Endothelial cell (in vitro differentiated cells): ENCODE measurements around the gene ACOXL. TPM values are rescaled to one million over a fixed set of nuclear protein-coding genes. Genes with fewer than 3 reads are reported as not detected.

Experiments
- DNase-seq: peaks from one replicate; pipeline ENCODE4 v3.0.0; 2021; ENCODE audit warnings: low spot score
- H3K27ac Mint-ChIP-seq: one replicate; pipeline ENCODE4 v1.8.0; 2021; ENCODE audit warnings: mixed read lengths, inconsistent platforms; ENCODE audit not compliant: unreplicated experiment
- H3K27me3 Mint-ChIP-seq: one replicate; pipeline ENCODE4 v1.8.0; 2021; ENCODE audit warnings: mild to moderate bottlenecking, moderate library complexity, mixed read lengths, inconsistent platforms; ENCODE audit not compliant: unreplicated experiment
- H3K36me3 Mint-ChIP-seq: one replicate; pipeline ENCODE4 v1.8.0; 2021; ENCODE audit warnings: mild to moderate bottlenecking, low read depth, mixed read lengths, inconsistent platforms; ENCODE audit not compliant: unreplicated experiment
- H3K4me1 Mint-ChIP-seq: one replicate; pipeline ENCODE4 v1.8.0; 2021; ENCODE audit warnings: mild to moderate bottlenecking, mixed read lengths, inconsistent platforms; ENCODE audit not compliant: unreplicated experiment
- H3K4me3 Mint-ChIP-seq: one replicate; pipeline ENCODE4 v1.8.0; 2021; ENCODE audit warnings: mild to moderate bottlenecking, mixed read lengths, inconsistent platforms; ENCODE audit not compliant: unreplicated experiment
- H3K9me3 Mint-ChIP-seq: one replicate; pipeline ENCODE4 v1.8.0; 2021; ENCODE audit warnings: mixed read lengths, inconsistent platforms; ENCODE audit not compliant: unreplicated experiment
- CTCF ChIP-seq: fragments of 200-600 bp; sonication (generic); IDR thresholded peaks from one replicate; pipeline ENCODE4 v1.5.0; 2021; ENCODE audit warnings: antibody characterized with exemption; ENCODE audit not compliant: unreplicated experiment
- total RNA-seq: library from RNA; stranded (reverse); fragmentation: NEBNext Ultra II Directional; extraction: Animal tissue kit (Norgen Biotek cat#: 25700); gene quantifications from one replicate; pipeline ENCODE4 v1.2.1, GENCODE V29; 2021; ENCODE audit not compliant: unreplicated experiment

The ACOXL gene
- total RNA-seq, 1 donor from 2014 or later = 0.44 TPM

- Mint-ChIP-seq H3K4me1 (no peaks in the 10 kb centered on the region), H3K36me3 (no peaks in the 10 kb centered on the region), H3K27ac (no peak overlapping the region), H3K27me3 (peaks cover 5% of the 10 kb centered on the region), H3K4me3 (no peak overlapping the region), H3K9me3 (no peaks in the 10 kb centered on the region)
- no peak for DNase-seq
- no peak for TF ChIP-seq CTCF
Observed at GRCh38 chr2:110773401-110773921, 41.1 kb downstream of the ACOXL start.

- Mint-ChIP-seq H3K27me3 (peaks cover 5% of the 10 kb centered on the region), H3K4me1 (no peaks in the 10 kb centered on the region)
Observed at GRCh38 chr2:110774701-110775100, 42.3 kb downstream of the ACOXL start.

GRCh38 chr2:110777531-110778311, 45.3 kb downstream of the ACOXL start:
- Mint-ChIP-seq H3K36me3 (no peaks in the 10 kb centered on the region), H3K27me3 (peaks cover 2% of the 10 kb centered on the region), H3K4me3 (no peak overlapping the region), H3K9me3 (no peaks in the 10 kb centered on the region), H3K4me1 (peaks cover 2% of the 10 kb centered on the region), H3K27ac (no peak overlapping the region)
- no peak for TF ChIP-seq CTCF
- no peak for DNase-seq

More at GRCh38 chr2:110774701-110775100, 42.3 kb downstream of the ACOXL start:
- Mint-ChIP-seq H3K36me3 (no peaks in the 10 kb centered on the region), H3K4me3 (no peak overlapping the region), H3K27ac (no peak overlapping the region), H3K9me3 (no peaks in the 10 kb centered on the region)
- TF ChIP-seq CTCF = no peak
- no peak for DNase-seq

GRCh38 chr2:110780461-110780860, 48.1 kb downstream of the ACOXL start:
- H3K4me3 Mint-ChIP-seq = no peak overlapping the region
- DNase-seq = no peak
- no peaks in the 10 kb centered on the region for H3K36me3 Mint-ChIP-seq
- peaks cover 2% of the 10 kb centered on the region for H3K4me1 Mint-ChIP-seq
- H3K27ac Mint-ChIP-seq = no peak overlapping the region
- no peaks in the 10 kb centered on the region for H3K9me3 Mint-ChIP-seq
- TF ChIP-seq CTCF = no peak
- peaks cover 2% of the 10 kb centered on the region for H3K27me3 Mint-ChIP-seq

GRCh38 chr2:110783196-110783873, 51.0 kb downstream of the ACOXL start:
- Mint-ChIP-seq H3K4me3 (no peak overlapping the region), H3K27me3 (no peaks in the 10 kb centered on the region), H3K27ac (no peak overlapping the region), H3K4me1 (peaks cover 4% of the 10 kb centered on the region), H3K9me3 (no peaks in the 10 kb centered on the region), H3K36me3 (no peaks in the 10 kb centered on the region)
- no peak for DNase-seq
- TF ChIP-seq CTCF = no peak
